Spleen (tissue), 11 donors: ENCODE measurements around the gene PFKP. TPM values are rescaled to one million over a fixed set of nuclear protein-coding genes. Genes with fewer than 3 reads are reported as not detected.

Source experiments
- DNase-seq: peaks from one replicate; pipeline ENCODE4 v3.0.0-alpha.2; 2020
- H3K27ac ChIP-seq, 8 donors: fragments of 200-600 bp; sonication (generic) in 7 of 8; 1 replicate in 4 of 8; 2 replicates in 4 of 8; pipeline versions ENCODE4 v1.5.0 to v1.8.0; 2016 to 2021; ENCODE audit warnings: inconsistent platforms in 4 of 8, mild to moderate bottlenecking in 4 of 8, moderate library complexity in 1 of 8
- H3K27me3 ChIP-seq, 7 donors: fragments of 200-600 bp; sonication (generic) in 6 of 7; replicated peaks in 1 of 7; 1 replicate in 4 of 7; 2 replicates in 3 of 7; pipeline versions ENCODE4 v1.5.0 to v1.8.0; 2016 to 2021; ENCODE audit warnings: inconsistent platforms in 3 of 7, mild to moderate bottlenecking in 1 of 7
- H3K36me3 ChIP-seq, 6 donors: fragments of 200-600 bp; sonication (generic) in 5 of 6; 1 replicate in 4 of 6; 2 replicates in 2 of 6; pipeline versions ENCODE4 v1.5.0 to v1.8.0; 2016 to 2021; ENCODE audit warnings: inconsistent platforms in 2 of 6
- H3K4me1 ChIP-seq, 6 donors: fragments of 200-600 bp; sonication (generic) in 5 of 6; 1 replicate in 3 of 6; 2 replicates in 3 of 6; pipeline versions ENCODE4 v1.5.0 to v1.8.0; 2016 to 2021; ENCODE audit warnings: inconsistent platforms in 3 of 6
- H3K4me3 ChIP-seq, 8 donors: fragments of 200-600 bp; sonication (generic) in 7 of 8; 1 replicate in 4 of 8; 2 replicates in 4 of 8; pipeline versions ENCODE4 v1.5.0 to v1.8.0; 2016 to 2021; ENCODE audit warnings: inconsistent platforms in 4 of 8, mild to moderate bottlenecking in 4 of 8, moderate library complexity in 2 of 8
- H3K9me3 ChIP-seq, 8 donors: fragments of 200-600 bp; sonication (generic) in 7 of 8; 1 replicate in 4 of 8; 2 replicates in 4 of 8; pipeline versions ENCODE4 v1.5.0 to v1.8.0; 2016 to 2021; ENCODE audit warnings: inconsistent platforms in 4 of 8
- CTCF ChIP-seq, 11 experiments: fragments of 200-600 bp in 7 of 11; fragments of 450-650 bp in 4 of 11; sonication (generic) in 4 of 11; IDR thresholded peaks in 8 of 11; conservative IDR thresholded peaks in 3 of 11; 1 replicate in 7 of 11; 2 replicates in 4 of 11; pipeline versions ENCODE4 v1.4.0 to v1.8.0; 2016 to 2021; ENCODE audit warnings: antibody characterized with exemption in 11 of 11, inconsistent platforms in 4 of 11, mild to moderate bottlenecking in 1 of 11
- POLR2A ChIP-seq, 3 donors: fragments of 450-650 bp; IDR thresholded peaks; one replicate each; pipeline ENCODE4 v1.5.1; 2017; ENCODE audit warnings: antibody characterized with exemption in 3 of 3, mild to moderate bottlenecking in 1 of 3
- POLR2AphosphoS5 ChIP-seq, 3 donors: sonication (generic); formaldehyde crosslinking; IDR thresholded peaks; one replicate each; pipeline ENCODE4 v1.5.1; 2017; ENCODE audit warnings: antibody characterized with exemption in 3 of 3
- WGBS, 5 donors: extraction: QIAGEN DNeasy Blood & Tissue Kit in 3 of 5; methylation state at CpG; one replicate each; pipeline versions ENCODE4 v1.1.5 to v1.1.7; 2013 to 2018; 5-methylcytosine and 5-hydroxymethylcytosine counted together
- intact Hi-C: fragments of 100-400 bp; cut with DNase I; formaldehyde crosslinking; loops from one replicate; pipeline ENCODE4 v1.15.0; 2023; ENCODE audit warnings: low total_unique reads
- polyA plus RNA-seq, 3 donors: library from polyadenylated mRNA; stranded (reverse); fragments of 200-250 nt; gene quantifications; one replicate each; pipeline ENCODE4 v1.2.1, GENCODE V29; 2013
- total RNA-seq, 7 donors: library from RNA; depleted of rRNA in 3 of 7; stranded (reverse); fragments of >200 nt in 3 of 7; fragmentation: NEBNext Ultra II Directional in 4 of 7; extraction: Animal tissue kit (Norgen Biotek cat#: 25700) in 4 of 7; gene quantifications; one replicate each; pipeline versions ENCODE4 v1.1.0 to v1.2.1, GENCODE V29; 2016 to 2021
- donor health status: healthy with polysubstance abuse.
- donor health status: DM: no; HTN: no; CAD: no; lungs with moderate emphysema.
- donor health status: DM: no; HTN: no; CAD: no.
- donor health status: Bipolar disorder and iron deficiency.
- donor health status: healthy.
- donor health status: DM: no; HTN: no; CAD: no.
- donor health status: DM: yes; HTN: yes; CAD: no.

The PFKP gene
- total and polyA plus RNA-seq, 10 donors = 19.0 to 60.9 (median 28.6) TPM

GRCh38 chr10:3149918-3150317 lies 82.6 kb downstream of the PFKP start:
- intact Hi-C loops = no loop called here
- TF ChIP-seq POLR2AphosphoS5 (IDR thresholded peaks at IDR 0.05) (no peak), POLR2A (IDR thresholded peaks at IDR 0.05) (no peak), CTCF (IDR thresholded peaks at IDR 0.05 in 8 of 11, conservative IDR thresholded peaks at IDR 0.05 in 3 of 11) (no peak)
- WGBS, 5 donors = 72 to 87% (median 79%) methylated on average over 11 of the region's 11 CpGs

GRCh38 chr10:3150366-3150765 lies 83.0 kb downstream of the PFKP start:
- H3K36me3 ChIP-seq = peaks cover 11 to 100% (median 97%) of the 10 kb centered on the region in 6 donors
- TF ChIP-seq CTCF (IDR thresholded peaks at IDR 0.05 in 8 of 11, conservative IDR thresholded peaks at IDR 0.05 in 3 of 11) (no peak), POLR2A (IDR thresholded peaks at IDR 0.05) (no peak), POLR2AphosphoS5 (IDR thresholded peaks at IDR 0.05) (no peak)
- no peaks in the 10 kb centered on the region for H3K27me3 ChIP-seq
- no peak for DNase-seq
- H3K4me3 ChIP-seq = no peak overlapping the region
- intact Hi-C loops = no loop called here
- no peaks in the 10 kb centered on the region for H3K4me1 ChIP-seq
- H3K9me3 ChIP-seq = no peaks in the 10 kb centered on the region
- 90 to 96% (median 93%) methylated on average over 13 of the region's 13 CpGs for WGBS, 5 donors
- H3K27ac ChIP-seq = no peak overlapping the region

More at GRCh38 chr10:3149918-3150317, 82.6 kb downstream of the PFKP start:
- peaks cover 11 to 100% (median 97%) of the 10 kb centered on the region in 6 donors for H3K36me3 ChIP-seq
- H3K9me3 ChIP-seq = no peaks in the 10 kb centered on the region
- no peak for DNase-seq
- H3K27me3 ChIP-seq = no peaks in the 10 kb centered on the region
- no peak overlapping the region for H3K27ac ChIP-seq
- no peaks in the 10 kb centered on the region for H3K4me1 ChIP-seq
- no peak overlapping the region for H3K4me3 ChIP-seq

DNA sequence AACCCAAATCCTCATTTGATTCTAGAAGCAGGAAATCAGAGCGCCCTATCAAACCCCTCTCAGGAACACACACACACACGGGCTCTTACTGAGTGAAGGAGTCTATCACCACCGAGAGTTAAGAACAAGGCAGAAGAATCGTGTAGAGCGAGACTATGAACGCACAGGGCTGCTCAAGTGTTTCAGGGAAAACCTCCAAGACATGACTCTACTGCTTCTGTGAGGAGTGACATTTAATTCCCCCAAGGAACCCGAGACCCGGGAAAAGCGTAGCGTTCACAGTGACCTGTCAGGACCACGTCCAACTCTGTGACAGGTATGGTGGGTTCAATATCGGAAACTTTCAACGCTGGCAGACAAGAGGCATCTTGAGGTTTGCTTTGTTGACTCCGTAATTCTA lies 83.6 kb downstream of the PFKP start:
- no peak for TF ChIP-seq CTCF (IDR thresholded peaks at IDR 0.05 in 8 of 11, conservative IDR thresholded peaks at IDR 0.05 in 3 of 11)
- TF ChIP-seq POLR2AphosphoS5 (IDR thresholded peaks at IDR 0.05) = no peak
- no peak for TF ChIP-seq POLR2A (IDR thresholded peaks at IDR 0.05)

DNA sequence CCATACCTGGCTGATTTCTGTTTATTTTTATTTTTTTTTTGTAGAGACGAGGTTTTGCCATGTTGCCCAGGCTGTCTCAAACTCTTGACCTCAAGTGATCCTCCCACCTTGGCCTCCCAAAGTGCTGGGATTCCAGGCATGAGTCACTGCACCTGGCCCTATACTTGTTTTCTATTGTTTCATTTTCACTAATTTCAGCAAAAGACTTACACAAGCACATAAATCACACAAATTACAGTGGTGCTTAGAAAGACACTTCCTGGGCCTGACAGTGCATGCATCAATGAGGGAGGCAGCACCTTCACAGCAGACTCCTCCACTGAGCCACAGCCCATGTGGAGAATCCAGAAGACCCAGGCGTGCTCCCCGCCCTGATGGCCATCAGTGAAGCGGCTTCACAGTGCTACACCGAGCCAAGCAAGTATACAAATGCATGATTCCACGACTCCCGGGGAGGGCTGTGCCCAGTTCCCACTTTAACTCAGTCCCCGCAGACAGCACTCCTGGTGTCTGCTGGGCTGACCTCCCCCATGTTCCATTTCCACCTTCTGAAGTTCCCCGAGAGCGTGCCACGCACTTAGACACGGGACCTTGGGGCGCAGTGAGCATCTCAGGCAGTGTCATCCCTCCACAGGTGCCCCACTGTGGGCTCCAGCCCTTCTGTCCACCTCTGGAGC lies 84.7 kb downstream of the PFKP start:
- intact Hi-C loops = no loop called here
- Histone ChIP-seq H3K27ac (no peak overlapping the region), H3K27me3 (no peaks in the 10 kb centered on the region), H3K9me3 (no peaks in the 10 kb centered on the region), H3K4me3 (no peak overlapping the region), H3K4me1 (no peaks in the 10 kb centered on the region), H3K36me3 (peaks cover 7 to 100% (median 96%) of the 10 kb centered on the region in 6 donors)
- WGBS, 5 donors = 94 to 98% (median 95%) methylated on average over 13 of the region's 13 CpGs
- no peak for DNase-seq
- TF ChIP-seq POLR2A (IDR thresholded peaks at IDR 0.05) = no peak
- no peak for TF ChIP-seq CTCF (IDR thresholded peaks at IDR 0.05 in 8 of 11, conservative IDR thresholded peaks at IDR 0.05 in 3 of 11)
- no peak for TF ChIP-seq POLR2AphosphoS5 (IDR thresholded peaks at IDR 0.05)

More for the DNA sequence above, 83.6 kb downstream of the PFKP start:
- Histone ChIP-seq H3K9me3 (no peaks in the 10 kb centered on the region), H3K36me3 (peaks cover 11 to 100% (median 97%) of the 10 kb centered on the region in 6 donors), H3K4me1 (no peaks in the 10 kb centered on the region), H3K27me3 (no peaks in the 10 kb centered on the region), H3K4me3 (no peak overlapping the region), H3K27ac (no peak overlapping the region)
- DNase-seq = no peak
- intact Hi-C loops = no loop called here
- WGBS, 5 donors = 88 to 98% (median 94%) methylated on average over 14 of the region's 14 CpGs
